GM21717 (cell line): ENCODE measurements around the gene ZNG1B.
"Not testable (repeated sequence)": the region's sequence is repeated elsewhere in the genome, so short reads cannot be mapped to it uniquely, and the experiment has no call there.

Experiments
- ATAC-seq: cut with Tn5 transposase; IDR thresholded peaks from one replicate; pipeline ENCODE4 v1.9.1; 2021; ENCODE audit warnings: mild to moderate bottlenecking, moderate library complexity; ENCODE audit not compliant: unreplicated experiment

Gene ZNG1B

GRCh38 chr2:113542529-113542928 lies 105.0 kb downstream of the ZNG1B start:
- ATAC-seq: not testable (repeated sequence)
